Peyer's patch (tissue), 4 donors: ENCODE data around the gene PCGF2. TPM values are rescaled to one million over a fixed set of nuclear protein-coding genes. Genes with fewer than 3 reads are reported as not detected.

ENCODE experiments used
- DNase-seq, 3 donors: peaks; one replicate each; pipeline ENCODE4 v3.0.0-alpha.2; 2017 to 2019
- H3K27ac ChIP-seq, 4 donors: fragments of 200-600 bp; sonication (generic); one replicate each; pipeline ENCODE4 v1.5.1; 2016 to 2019
- H3K27me3 ChIP-seq, 2 donors: fragments of 200-600 bp; sonication (generic); one replicate each; pipeline ENCODE4 v1.5.1; 2019
- H3K36me3 ChIP-seq, 3 donors: fragments of 200-600 bp; sonication (generic); one replicate each; pipeline ENCODE4 v1.5.1; 2016 to 2019
- H3K4me1 ChIP-seq, 4 donors: fragments of 200-600 bp; sonication (generic); one replicate each; pipeline ENCODE4 v1.5.1; 2016 to 2019
- H3K4me3 ChIP-seq, 4 donors: fragments of 200-600 bp; sonication (generic); 1 replicate in 3 of 4; 2 replicates in 1 of 4; pipeline ENCODE4 v1.5.1; 2016 to 2019; ENCODE audit warnings: mild to moderate bottlenecking in 1 of 4
- H3K9me3 ChIP-seq, 4 donors: fragments of 200-600 bp; sonication (generic); one replicate each; pipeline ENCODE4 v1.5.1; 2016 to 2019; ENCODE audit warnings: mild to moderate bottlenecking in 1 of 4
- CTCF ChIP-seq, 6 experiments: fragments of 450-650 bp in 4 of 6; fragments of 200-600 bp in 2 of 6; sonication (generic) in 1 of 6; IDR thresholded peaks; one replicate each; pipeline ENCODE4 v1.5.1; 2017 to 2019; ENCODE audit warnings: antibody characterized with exemption in 6 of 6, mild to moderate bottlenecking in 3 of 6, moderate library complexity in 1 of 6
- POLR2A ChIP-seq, 2 donors: fragments of 450-650 bp; IDR thresholded peaks; one replicate each; pipeline ENCODE4 v1.5.1; 2017; ENCODE audit warnings: antibody characterized with exemption in 2 of 2, mild to moderate bottlenecking in 2 of 2, moderate library complexity in 2 of 2
- total RNA-seq, 4 donors: library from RNA; depleted of rRNA; stranded (reverse); fragments of >200 nt; gene quantifications; one replicate each; pipeline ENCODE4 v1.1.0, GENCODE V29; 2016

Gene PCGF2
- total RNA-seq, 4 donors from 2014 or later: 8.3 to 41.9 (median 14.5) TPM

- TF ChIP-seq POLR2A (IDR thresholded peaks at IDR 0.05) (no peak), CTCF (IDR thresholded peaks at IDR 0.05) (no peak)
- H3K9me3 ChIP-seq: no peaks in the 10 kb centered on the region
- no peaks in the 10 kb centered on the region for H3K27me3 ChIP-seq
- H3K4me3 ChIP-seq: peak overlapping the region; percentile 47 to 99 (median 66)
- H3K36me3 ChIP-seq: no peaks in the 10 kb centered on the region
- H3K27ac ChIP-seq: peak overlapping the region; percentile 69 to 91 (median 79)
- H3K4me1 ChIP-seq: peaks cover 3 to 61% (median 32%) of the 10 kb centered on the region in 4 donors
- peak in 2 of 3 donors; percentile 61 to 72 for DNase-seq
Observed at GRCh38 chr17:38747463-38748148, 530 bp downstream of the PCGF2 start.

GRCh38 chr17:38746849-38747462 is 1.2 kb downstream of the PCGF2 start:
- TF ChIP-seq POLR2A (IDR thresholded peaks at IDR 0.05) (no peak), CTCF (IDR thresholded peaks at IDR 0.05) (no peak)
- no peaks in the 10 kb centered on the region for H3K27me3 ChIP-seq
- H3K9me3 ChIP-seq: no peaks in the 10 kb centered on the region
- no peaks in the 10 kb centered on the region for H3K36me3 ChIP-seq
- peak overlapping the region; percentile 47 to 99 (median 66) for H3K4me3 ChIP-seq
- DNase-seq: no peak
- H3K4me1 ChIP-seq: peaks cover 7 to 67% (median 32%) of the 10 kb centered on the region in 4 donors
- peak overlapping the region; percentile 69 to 91 (median 79) for H3K27ac ChIP-seq

- TF ChIP-seq POLR2A (IDR thresholded peaks at IDR 0.05) (no peak), CTCF (IDR thresholded peaks at IDR 0.05) (no peak)
- Histone ChIP-seq H3K4me3 (peak overlapping the region in 2 of 4 donors; percentile 83 to 99), H3K36me3 (no peaks in the 10 kb centered on the region), H3K27me3 (no peaks in the 10 kb centered on the region), H3K4me1 (peaks cover 7 to 72% (median 32%) of the 10 kb centered on the region in 4 donors), H3K9me3 (no peaks in the 10 kb centered on the region), H3K27ac (peak overlapping the region in 1 of 4 donors; percentile 88)
- DNase-seq: peak in 1 of 3 donors; percentile 47
Observed at GRCh38 chr17:38746004-38746848, 1.9 kb downstream of the PCGF2 start.

GRCh38 chr17:38745545-38745944 is 2.6 kb downstream of the PCGF2 start:
- TF ChIP-seq POLR2A (IDR thresholded peaks at IDR 0.05) (no peak), CTCF (IDR thresholded peaks at IDR 0.05) (no peak)
- peak in 1 of 3 donors; percentile 49 for DNase-seq
- Histone ChIP-seq H3K27me3 (no peaks in the 10 kb centered on the region), H3K36me3 (no peaks in the 10 kb centered on the region), H3K27ac (no peak overlapping the region), H3K4me3 (no peak overlapping the region), H3K9me3 (no peaks in the 10 kb centered on the region), H3K4me1 (peaks cover 7 to 72% (median 32%) of the 10 kb centered on the region in 4 donors)

GRCh38 chr17:38743556-38744171 is 4.5 kb downstream of the PCGF2 start:
- Histone ChIP-seq H3K4me3 (no peak overlapping the region), H3K27me3 (no peaks in the 10 kb centered on the region), H3K36me3 (peaks cover 0 to 10% (median 0%) of the 10 kb centered on the region in 3 donors), H3K4me1 (peaks cover 7 to 80% (median 19%) of the 10 kb centered on the region in 4 donors), H3K27ac (peak overlapping the region in 2 of 4 donors; percentile 55 to 86), H3K9me3 (no peaks in the 10 kb centered on the region)
- no peak for TF ChIP-seq POLR2A (IDR thresholded peaks at IDR 0.05)
- no peak for TF ChIP-seq CTCF (IDR thresholded peaks at IDR 0.05)
- DNase-seq: peak in 1 of 3 donors; percentile 44
